Measurements from ENCODE around the gene VMP1.

The VMP1 gene

DNA sequence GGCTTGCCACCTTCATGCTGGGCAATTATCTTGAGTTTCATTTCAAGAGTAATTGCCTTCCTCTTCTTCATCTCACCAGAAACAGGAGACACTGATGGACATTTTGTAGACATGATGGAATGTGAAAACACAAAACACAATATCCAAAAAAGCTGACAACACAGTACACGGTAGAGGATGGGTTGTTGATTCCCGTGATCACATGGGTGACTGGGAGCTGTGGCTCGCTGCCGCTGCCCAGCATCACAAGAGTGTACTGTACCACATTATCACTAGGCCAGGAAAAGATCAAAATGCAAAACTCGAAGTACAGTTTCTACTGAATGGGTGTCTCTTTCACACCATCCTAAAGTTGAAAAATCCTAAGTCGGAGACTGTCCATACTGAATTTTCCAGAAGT, 7.7 kb upstream of the VMP1 start:
- no peak for DNase-seq (ENCODE audit: low read depth in 1 of 2, low spot score in 1 of 2)
- no peak overlapping the region for H3K4me3 ChIP-seq (replicated peaks; ENCODE audit: insufficient read depth, low read length)
- H3K27me3 ChIP-seq (ENCODE audit: insufficient read depth, poor library complexity, severe bottlenecking): no peaks in the 10 kb centered on the region
- TF ChIP-seq POLR2AphosphoS5 (IDR thresholded peaks at IDR 0.05; ENCODE audit: low read depth): no peak
- TF ChIP-seq, protein P1, sequence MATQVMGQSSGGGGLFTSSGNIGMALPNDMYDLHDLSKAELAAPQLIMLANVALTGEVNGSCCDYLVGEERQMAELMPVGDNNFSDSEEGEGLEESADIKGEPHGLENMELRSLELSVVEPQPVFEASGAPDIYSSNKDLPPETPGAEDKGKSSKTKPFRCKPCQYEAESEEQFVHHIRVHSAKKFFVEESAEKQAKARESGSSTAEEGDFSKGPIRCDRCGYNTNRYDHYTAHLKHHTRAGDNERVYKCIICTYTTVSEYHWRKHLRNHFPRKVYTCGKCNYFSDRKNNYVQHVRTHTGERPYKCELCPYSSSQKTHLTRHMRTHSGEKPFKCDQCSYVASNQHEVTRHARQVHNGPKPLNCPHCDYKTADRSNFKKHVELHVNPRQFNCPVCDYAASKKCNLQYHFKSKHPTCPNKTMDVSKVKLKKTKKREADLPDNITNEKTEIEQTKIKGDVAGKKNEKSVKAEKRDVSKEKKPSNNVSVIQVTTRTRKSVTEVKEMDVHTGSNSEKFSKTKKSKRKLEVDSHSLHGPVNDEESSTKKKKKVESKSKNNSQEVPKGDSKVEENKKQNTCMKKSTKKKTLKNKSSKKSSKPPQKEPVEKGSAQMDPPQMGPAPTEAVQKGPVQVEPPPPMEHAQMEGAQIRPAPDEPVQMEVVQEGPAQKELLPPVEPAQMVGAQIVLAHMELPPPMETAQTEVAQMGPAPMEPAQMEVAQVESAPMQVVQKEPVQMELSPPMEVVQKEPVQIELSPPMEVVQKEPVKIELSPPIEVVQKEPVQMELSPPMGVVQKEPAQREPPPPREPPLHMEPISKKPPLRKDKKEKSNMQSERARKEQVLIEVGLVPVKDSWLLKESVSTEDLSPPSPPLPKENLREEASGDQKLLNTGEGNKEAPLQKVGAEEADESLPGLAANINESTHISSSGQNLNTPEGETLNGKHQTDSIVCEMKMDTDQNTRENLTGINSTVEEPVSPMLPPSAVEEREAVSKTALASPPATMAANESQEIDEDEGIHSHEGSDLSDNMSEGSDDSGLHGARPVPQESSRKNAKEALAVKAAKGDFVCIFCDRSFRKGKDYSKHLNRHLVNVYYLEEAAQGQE (IDR thresholded peaks at IDR 0.05; ENCODE audit: insufficient replicate concordance, low read depth): no peak
- TF ChIP-seq, protein P2, sequence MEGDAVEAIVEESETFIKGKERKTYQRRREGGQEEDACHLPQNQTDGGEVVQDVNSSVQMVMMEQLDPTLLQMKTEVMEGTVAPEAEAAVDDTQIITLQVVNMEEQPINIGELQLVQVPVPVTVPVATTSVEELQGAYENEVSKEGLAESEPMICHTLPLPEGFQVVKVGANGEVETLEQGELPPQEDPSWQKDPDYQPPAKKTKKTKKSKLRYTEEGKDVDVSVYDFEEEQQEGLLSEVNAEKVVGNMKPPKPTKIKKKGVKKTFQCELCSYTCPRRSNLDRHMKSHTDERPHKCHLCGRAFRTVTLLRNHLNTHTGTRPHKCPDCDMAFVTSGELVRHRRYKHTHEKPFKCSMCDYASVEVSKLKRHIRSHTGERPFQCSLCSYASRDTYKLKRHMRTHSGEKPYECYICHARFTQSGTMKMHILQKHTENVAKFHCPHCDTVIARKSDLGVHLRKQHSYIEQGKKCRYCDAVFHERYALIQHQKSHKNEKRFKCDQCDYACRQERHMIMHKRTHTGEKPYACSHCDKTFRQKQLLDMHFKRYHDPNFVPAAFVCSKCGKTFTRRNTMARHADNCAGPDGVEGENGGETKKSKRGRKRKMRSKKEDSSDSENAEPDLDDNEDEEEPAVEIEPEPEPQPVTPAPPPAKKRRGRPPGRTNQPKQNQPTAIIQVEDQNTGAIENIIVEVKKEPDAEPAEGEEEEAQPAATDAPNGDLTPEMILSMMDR (IDR thresholded peaks at IDR 0.05; ENCODE audit: insufficient read depth, low read length): no peak
- TF ChIP-seq GABPA (IDR thresholded peaks at IDR 0.05; ENCODE audit: low read depth): no peak
- no peak for TF ChIP-seq SPI1 (IDR thresholded peaks at IDR 0.05; ENCODE audit: borderline replicate concordance, low read depth)
- H3K27ac ChIP-seq (replicated peaks): no peak overlapping the region

DNA sequence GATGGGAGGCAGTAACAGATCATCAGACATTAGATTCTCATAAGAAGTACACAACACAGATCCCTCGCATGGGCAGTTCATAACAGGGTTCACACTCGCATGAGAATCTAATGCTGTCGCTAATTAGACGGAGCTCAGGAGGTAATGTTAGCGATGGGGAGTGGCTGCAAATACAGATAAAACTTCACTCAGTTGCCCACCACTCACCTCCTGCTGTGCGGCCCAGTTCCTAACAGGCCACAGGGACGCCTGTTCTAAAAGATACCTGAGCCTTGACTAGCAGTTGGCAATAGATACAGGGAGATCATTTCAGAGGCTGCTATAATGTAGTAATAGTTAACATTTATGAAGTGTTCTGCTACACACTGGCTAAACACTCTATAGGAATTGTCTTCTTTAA, 5.2 kb upstream of the VMP1 start:
- H3K4me3 ChIP-seq (replicated peaks; ENCODE audit: insufficient read depth, low read length): no peak overlapping the region
- DNase-seq (ENCODE audit: low read depth in 1 of 2, low spot score in 1 of 2): no peak
- no peak overlapping the region for H3K27ac ChIP-seq (replicated peaks)
- TF ChIP-seq, protein P2 (IDR thresholded peaks at IDR 0.05; ENCODE audit: insufficient read depth, low read length): no peak
- no peaks in the 10 kb centered on the region for H3K27me3 ChIP-seq (ENCODE audit: insufficient read depth, poor library complexity, severe bottlenecking)

DNA sequence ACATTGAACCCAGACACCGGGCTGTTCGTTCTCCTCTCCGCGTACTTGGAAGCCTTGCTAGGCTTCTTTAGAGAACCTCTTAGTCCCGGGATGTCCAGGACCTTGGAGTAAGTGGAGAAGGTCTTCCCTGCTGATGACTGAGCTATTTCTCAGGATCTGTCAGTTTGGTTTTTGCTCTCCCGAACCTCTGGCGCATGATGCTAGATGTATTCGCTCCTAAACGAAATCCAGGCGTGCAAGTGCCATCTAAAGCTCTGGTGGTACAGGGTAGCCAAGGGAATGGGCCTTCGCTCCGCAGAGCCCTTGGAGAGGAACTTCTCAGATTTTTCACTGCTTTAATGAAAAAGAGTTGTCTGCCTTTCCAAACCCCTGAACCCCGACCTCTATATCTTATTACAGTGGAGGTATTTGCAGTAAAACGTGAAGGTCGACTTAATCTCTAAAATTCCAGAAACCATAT, 547 bp downstream of the VMP1 start:
- no peak for DNase-seq (ENCODE audit: low read depth in 1 of 2, low spot score in 1 of 2)
- Histone ChIP-seq H3K27ac (replicated peaks) (peak overlapping the region; percentile 92), H3K4me3 (replicated peaks; ENCODE audit: insufficient read depth, low read length) (peak overlapping the region; percentile 91), H3K27me3 (ENCODE audit: insufficient read depth, poor library complexity, severe bottlenecking) (no peaks in the 10 kb centered on the region)
- TF ChIP-seq GABPA (IDR thresholded peaks at IDR 0.05; ENCODE audit: low read depth): no peak
- TF ChIP-seq POLR2AphosphoS5 (IDR thresholded peaks at IDR 0.05; ENCODE audit: low read depth): no peak
- no peak for TF ChIP-seq SPI1 (IDR thresholded peaks at IDR 0.05; ENCODE audit: borderline replicate concordance, low read depth)
- TF ChIP-seq, protein P2 (IDR thresholded peaks at IDR 0.05; ENCODE audit: insufficient read depth, low read length): no peak
- TF ChIP-seq, protein P1 (IDR thresholded peaks at IDR 0.05; ENCODE audit: insufficient replicate concordance, low read depth): no peak

DNA sequence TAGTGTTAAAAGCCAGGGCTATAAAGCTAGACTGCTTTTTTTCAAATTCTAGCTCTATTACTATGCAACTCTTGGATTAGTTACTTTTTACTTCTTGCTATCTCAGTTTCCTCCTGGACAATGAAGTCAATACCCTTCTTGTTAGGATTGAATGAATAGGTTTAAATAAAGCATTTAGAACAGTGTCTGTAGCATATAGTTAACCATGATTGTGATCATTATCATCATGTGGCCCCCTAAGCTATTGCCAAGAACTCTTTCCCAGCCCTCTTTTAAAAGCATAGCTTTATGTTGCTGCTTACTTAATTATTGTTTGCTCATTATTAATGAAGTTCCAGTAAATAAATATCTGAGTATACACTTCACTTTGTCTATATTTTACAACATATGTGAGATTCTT, 4.5 kb downstream of the VMP1 start:
- Histone ChIP-seq H3K27ac (replicated peaks) (no peak overlapping the region), H3K4me3 (replicated peaks; ENCODE audit: insufficient read depth, low read length) (no peak overlapping the region), H3K27me3 (ENCODE audit: insufficient read depth, poor library complexity, severe bottlenecking) (no peaks in the 10 kb centered on the region)
- TF ChIP-seq, protein P2 (IDR thresholded peaks at IDR 0.05; ENCODE audit: insufficient read depth, low read length): no peak
- TF ChIP-seq GABPA (IDR thresholded peaks at IDR 0.05; ENCODE audit: low read depth): no peak
- TF ChIP-seq, protein P1 (IDR thresholded peaks at IDR 0.05; ENCODE audit: insufficient replicate concordance, low read depth): no peak
- DNase-seq (ENCODE audit: low read depth in 1 of 2, low spot score in 1 of 2): no peak
